Panc1 (cell line): Measurements from ENCODE around the gene TARBP1. TPM values are rescaled to one million over a fixed set of nuclear protein-coding genes. Genes with fewer than 3 reads are reported as not detected.

ENCODE experiments used
- ATAC-seq: fragments of 200-7000 bp; cut with Tn5 transposase; 2 replicates; pipeline ENCODE4 v1.9.1; 2020; ENCODE audit warnings: mild to moderate bottlenecking, moderate library complexity
- BruUV-seq: library from RNA; stranded (reverse); fragments of 400-500 nt; replicated peaks from 2 replicates; lab custom pipeline; 2021; lab: Mats Ljungman, UMichigan
- CTCF ChIA-PET: fragments of 300-600 bp; sonication (Branson Sonifier 250); formaldehyde crosslinking; loops from one replicate; lab custom pipeline; 2022; ENCODE audit warnings: antibody characterized with exemption; lab: Charles Lee
- POLR2A ChIA-PET: fragments of 300-600 bp; sonication (Branson Sonifier 250); formaldehyde crosslinking; loops from one replicate; lab custom pipeline; 2022; ENCODE audit warnings: antibody characterized with exemption; lab: Charles Lee
- DNase-seq: peaks from one replicate; pipeline ENCODE4 v3.0.0-alpha.2; 2010; ENCODE audit warnings: low read depth, low spot score
- H3K27ac ChIP-seq: 2 replicates; pipeline ENCODE4 v1.5.1; 2011; ENCODE audit warnings: mild to moderate bottlenecking, low read length, inconsistent platforms
- H3K27me3 ChIP-seq: fragments of 200-500 bp; sonication (Bioruptor generic); 2 replicates; pipeline ENCODE4 v1.6.0; 2014; ENCODE audit warnings: low read length, inconsistent platforms; ENCODE audit not compliant: control insufficient read depth, insufficient read depth
- H3K36me3 ChIP-seq: fragments of 200-500 bp; sonication (Bioruptor generic); 2 replicates; pipeline ENCODE4 v1.5.1; 2014; ENCODE audit warnings: inconsistent platforms, mild to moderate bottlenecking, low read length, moderate library complexity; ENCODE audit not compliant: control insufficient read depth, insufficient read depth
- H3K4me1 ChIP-seq: 2 replicates; pipeline ENCODE4 v1.5.1; 2011; ENCODE audit warnings: inconsistent platforms, mild to moderate bottlenecking, low read length, moderate library complexity; ENCODE audit not compliant: control insufficient read depth, insufficient read depth
- H3K4me3 ChIP-seq, 2 experiments: 2 replicates each; pipeline ENCODE4 v1.5.1; 2011 to 2012; ENCODE audit warnings: low read depth in 2 of 2, low read length in 2 of 2, mild to moderate bottlenecking in 2 of 2, inconsistent platforms in 1 of 2, moderate library complexity in 1 of 2
- H3K9me3 ChIP-seq: fragments of 200-500 bp; sonication (Bioruptor generic); 2 replicates; pipeline ENCODE4 v1.5.1; 2014; ENCODE audit warnings: low read depth, mild to moderate bottlenecking, inconsistent platforms, low read length, moderate library complexity; ENCODE audit not compliant: control insufficient read depth, insufficient read depth
- CTCF ChIP-seq: fragments of 450-650 bp; IDR thresholded peaks from 2 replicates; pipeline ENCODE4 v1.5.1; 2017; ENCODE audit warnings: mild to moderate bottlenecking
- POLR2AphosphoS5 ChIP-seq: IDR thresholded peaks from 2 replicates; pipeline ENCODE4 v1.6.1; 2012; ENCODE audit warnings: mild to moderate bottlenecking, low read depth, low read length, moderate library complexity
- SIN3A ChIP-seq: IDR thresholded peaks from 2 replicates; pipeline ENCODE4 v1.6.1; 2012; ENCODE audit warnings: low read depth, mild to moderate bottlenecking, low read length, moderate library complexity, borderline replicate concordance; ENCODE audit not compliant: insufficient read depth
- TCF7L2 ChIP-seq: IDR thresholded peaks from 2 replicates; pipeline ENCODE4 v1.6.1; 2011; ENCODE audit warnings: mild to moderate bottlenecking, low read depth, low read length, inconsistent platforms
- in situ Hi-C: cut with HindIII; loops from 2 replicates; pipeline ENCODE4 v1.10.0; 2016; ENCODE audit warnings: low sequenced_read_pairs, low pct_unique_long_range_greater_than_20kb
- intact Hi-C: fragments of 100-400 bp; cut with micrococcal nuclease; formaldehyde crosslinking; loops from one replicate; pipeline ENCODE4 v1.10.0; 2022; ENCODE audit not compliant: unreplicated experiment
- total RNA-seq: library from RNA; stranded (reverse); gene quantifications from one replicate; pipeline ENCODE4 v1.2.1, GENCODE V29; 2021; ENCODE audit not compliant: unreplicated experiment
- TF ChIP-seq, protein P1 (sequence below), 2 experiments: IDR thresholded peaks; 2 replicates each; pipeline ENCODE4 v1.6.1; 2011 to 2012; ENCODE audit warnings: low read depth in 2 of 2, control low read depth in 1 of 2, low read length in 1 of 2, mild to moderate bottlenecking in 1 of 2, moderate library complexity in 1 of 2; ENCODE audit not compliant: insufficient read depth in 1 of 2

The TARBP1 gene
- total RNA-seq, 1 experiment from 2014 or later: 45.0 TPM

DNA sequence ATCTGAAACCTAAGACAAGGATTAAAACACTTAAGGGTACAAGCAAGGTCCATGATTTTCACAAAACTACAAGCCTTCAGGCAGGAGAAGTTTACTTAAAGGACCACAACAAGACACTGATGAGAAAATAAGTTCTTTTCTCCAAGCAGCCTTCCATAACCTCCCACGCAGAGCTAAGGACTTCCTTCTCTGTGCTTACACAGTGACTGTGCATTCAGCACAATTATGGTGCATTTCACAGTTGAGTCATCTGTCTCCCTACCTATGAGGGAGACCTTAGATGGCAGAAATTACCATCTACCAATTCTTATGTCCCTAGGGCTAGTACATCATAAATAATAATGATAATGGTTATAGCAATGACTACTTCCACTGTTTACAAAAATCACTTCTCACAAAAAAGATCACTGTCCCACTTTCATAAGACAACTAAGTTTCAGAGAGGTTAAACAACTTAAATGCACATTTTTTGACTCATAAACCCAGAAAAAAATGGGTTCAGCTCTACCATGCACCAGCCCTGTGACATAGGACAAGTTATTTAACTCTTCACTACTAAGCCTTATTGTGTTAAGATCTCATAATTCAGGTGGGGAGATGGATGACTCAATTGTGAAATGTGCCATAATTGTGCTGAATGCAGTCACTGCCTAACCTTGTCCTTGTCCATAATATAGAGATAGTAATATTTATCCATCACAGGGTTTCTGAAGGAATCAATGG, 45.3 kb downstream of the TARBP1 start:
- DNase-seq (no peak), ATAC-seq (no peak)
- H3K27ac ChIP-seq: no peak overlapping the region
- no peaks in the 10 kb centered on the region for H3K4me1 ChIP-seq
- no peak for TF ChIP-seq SIN3A
- no peak for TF ChIP-seq POLR2AphosphoS5
- TF ChIP-seq, protein P1, sequence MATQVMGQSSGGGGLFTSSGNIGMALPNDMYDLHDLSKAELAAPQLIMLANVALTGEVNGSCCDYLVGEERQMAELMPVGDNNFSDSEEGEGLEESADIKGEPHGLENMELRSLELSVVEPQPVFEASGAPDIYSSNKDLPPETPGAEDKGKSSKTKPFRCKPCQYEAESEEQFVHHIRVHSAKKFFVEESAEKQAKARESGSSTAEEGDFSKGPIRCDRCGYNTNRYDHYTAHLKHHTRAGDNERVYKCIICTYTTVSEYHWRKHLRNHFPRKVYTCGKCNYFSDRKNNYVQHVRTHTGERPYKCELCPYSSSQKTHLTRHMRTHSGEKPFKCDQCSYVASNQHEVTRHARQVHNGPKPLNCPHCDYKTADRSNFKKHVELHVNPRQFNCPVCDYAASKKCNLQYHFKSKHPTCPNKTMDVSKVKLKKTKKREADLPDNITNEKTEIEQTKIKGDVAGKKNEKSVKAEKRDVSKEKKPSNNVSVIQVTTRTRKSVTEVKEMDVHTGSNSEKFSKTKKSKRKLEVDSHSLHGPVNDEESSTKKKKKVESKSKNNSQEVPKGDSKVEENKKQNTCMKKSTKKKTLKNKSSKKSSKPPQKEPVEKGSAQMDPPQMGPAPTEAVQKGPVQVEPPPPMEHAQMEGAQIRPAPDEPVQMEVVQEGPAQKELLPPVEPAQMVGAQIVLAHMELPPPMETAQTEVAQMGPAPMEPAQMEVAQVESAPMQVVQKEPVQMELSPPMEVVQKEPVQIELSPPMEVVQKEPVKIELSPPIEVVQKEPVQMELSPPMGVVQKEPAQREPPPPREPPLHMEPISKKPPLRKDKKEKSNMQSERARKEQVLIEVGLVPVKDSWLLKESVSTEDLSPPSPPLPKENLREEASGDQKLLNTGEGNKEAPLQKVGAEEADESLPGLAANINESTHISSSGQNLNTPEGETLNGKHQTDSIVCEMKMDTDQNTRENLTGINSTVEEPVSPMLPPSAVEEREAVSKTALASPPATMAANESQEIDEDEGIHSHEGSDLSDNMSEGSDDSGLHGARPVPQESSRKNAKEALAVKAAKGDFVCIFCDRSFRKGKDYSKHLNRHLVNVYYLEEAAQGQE (IDR thresholded peaks at IDR 0.05; ENCODE audit: insufficient read depth in 1 of 2, low read depth in 2 of 2, low read length in 1 of 2): no peak
- no peak for TF ChIP-seq CTCF
- TF ChIP-seq TCF7L2: no peak
- H3K36me3 ChIP-seq: peaks cover 18% of the 10 kb centered on the region; the same call in 1 of the 2 replicates
- intact Hi-C loops: no loop called here
- no peaks in the 10 kb centered on the region for H3K27me3 ChIP-seq
- CTCF ChIA-PET: no interaction called here
- POLR2A ChIA-PET: no interaction called here
- no peak overlapping the region for H3K4me3 ChIP-seq
- in situ Hi-C loops: no loop called here
- no peaks in the 10 kb centered on the region for H3K9me3 ChIP-seq
- no TSS peak for BruUV-seq

GRCh38 chr1:234431255-234431654, 47.7 kb downstream of the TARBP1 start:
- no peak overlapping the region for H3K27ac ChIP-seq
- intact Hi-C loops: no loop called here
- ChIA-PET POLR2A (no interaction called here), CTCF (no interaction called here)
- H3K36me3 ChIP-seq: peaks cover 36% of the 10 kb centered on the region
- BruUV-seq: no TSS peak
- no peaks in the 10 kb centered on the region for H3K4me1 ChIP-seq
- ATAC-seq (no peak), DNase-seq (no peak)
- no peaks in the 10 kb centered on the region for H3K9me3 ChIP-seq
- no peaks in the 10 kb centered on the region for H3K27me3 ChIP-seq
- no peak for TF ChIP-seq CTCF
- TF ChIP-seq, protein P1 (IDR thresholded peaks at IDR 0.05; ENCODE audit: insufficient read depth in 1 of 2, low read depth in 2 of 2, low read length in 1 of 2): no peak
- H3K4me3 ChIP-seq: no peak overlapping the region
- in situ Hi-C loops: no loop called here
